ENCODE data around the gene DENND1A. TPM values are rescaled to one million over a fixed set of nuclear protein-coding genes. Genes with fewer than 3 reads are reported as not detected.

Gene DENND1A
- total RNA-seq, 1 donor from 2014 or later = 19.9 TPM

DNA sequence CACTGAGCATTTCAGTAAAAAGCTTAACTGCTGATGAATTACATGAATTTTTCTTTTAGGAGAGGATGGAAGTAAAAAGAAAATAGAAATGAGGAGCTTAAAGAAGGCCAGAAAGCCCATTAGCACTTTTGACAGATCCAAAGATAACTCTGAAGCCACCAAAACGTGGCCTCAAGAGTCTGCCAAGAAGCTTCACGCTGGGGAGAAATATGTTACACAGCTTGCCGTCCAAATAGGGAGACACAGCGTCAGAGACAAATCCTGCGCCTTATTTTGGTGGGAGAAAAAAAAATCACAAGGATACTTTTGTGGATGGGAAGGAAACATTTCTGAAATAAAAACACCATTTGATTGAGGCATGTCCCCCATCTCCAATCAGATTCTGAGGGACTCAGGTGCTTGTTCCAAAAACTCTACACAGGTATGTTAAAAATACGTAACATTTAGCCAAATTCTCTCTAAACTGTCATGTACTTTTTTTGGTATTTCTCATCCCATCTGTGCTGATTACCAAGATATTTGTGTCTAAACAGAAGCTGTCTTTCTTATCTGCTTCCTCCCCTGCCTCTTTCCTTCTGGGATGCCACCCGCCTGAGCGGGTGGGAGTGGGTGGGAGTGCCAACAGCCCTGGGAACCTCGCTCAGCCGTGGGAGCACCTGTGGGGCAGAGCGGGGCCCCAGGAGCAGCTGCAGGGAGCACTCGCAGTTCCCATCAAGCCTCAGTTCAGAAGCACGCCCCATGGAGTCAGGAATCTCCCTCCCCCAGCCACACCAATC, 275.5 kb downstream of the DENND1A start:
- H3K27me3 Mint-ChIP-seq = peaks cover 2% of the 10 kb centered on the region
- no peaks in the 10 kb centered on the region for H3K4me1 Mint-ChIP-seq (ENCODE audit: unreplicated experiment)
- H3K27ac Mint-ChIP-seq = no peak overlapping the region
- peaks cover 10% of the 10 kb centered on the region for H3K36me3 Mint-ChIP-seq
- no peak for DNase-seq (ENCODE audit: extremely low spot score, unreplicated experiment)
- H3K9me3 Mint-ChIP-seq = no peaks in the 10 kb centered on the region
- H3K4me3 Mint-ChIP-seq = no peak overlapping the region
- TF ChIP-seq, protein P1, sequence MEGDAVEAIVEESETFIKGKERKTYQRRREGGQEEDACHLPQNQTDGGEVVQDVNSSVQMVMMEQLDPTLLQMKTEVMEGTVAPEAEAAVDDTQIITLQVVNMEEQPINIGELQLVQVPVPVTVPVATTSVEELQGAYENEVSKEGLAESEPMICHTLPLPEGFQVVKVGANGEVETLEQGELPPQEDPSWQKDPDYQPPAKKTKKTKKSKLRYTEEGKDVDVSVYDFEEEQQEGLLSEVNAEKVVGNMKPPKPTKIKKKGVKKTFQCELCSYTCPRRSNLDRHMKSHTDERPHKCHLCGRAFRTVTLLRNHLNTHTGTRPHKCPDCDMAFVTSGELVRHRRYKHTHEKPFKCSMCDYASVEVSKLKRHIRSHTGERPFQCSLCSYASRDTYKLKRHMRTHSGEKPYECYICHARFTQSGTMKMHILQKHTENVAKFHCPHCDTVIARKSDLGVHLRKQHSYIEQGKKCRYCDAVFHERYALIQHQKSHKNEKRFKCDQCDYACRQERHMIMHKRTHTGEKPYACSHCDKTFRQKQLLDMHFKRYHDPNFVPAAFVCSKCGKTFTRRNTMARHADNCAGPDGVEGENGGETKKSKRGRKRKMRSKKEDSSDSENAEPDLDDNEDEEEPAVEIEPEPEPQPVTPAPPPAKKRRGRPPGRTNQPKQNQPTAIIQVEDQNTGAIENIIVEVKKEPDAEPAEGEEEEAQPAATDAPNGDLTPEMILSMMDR (conservative IDR thresholded peaks at IDR 0.05) = no peak

DNA sequence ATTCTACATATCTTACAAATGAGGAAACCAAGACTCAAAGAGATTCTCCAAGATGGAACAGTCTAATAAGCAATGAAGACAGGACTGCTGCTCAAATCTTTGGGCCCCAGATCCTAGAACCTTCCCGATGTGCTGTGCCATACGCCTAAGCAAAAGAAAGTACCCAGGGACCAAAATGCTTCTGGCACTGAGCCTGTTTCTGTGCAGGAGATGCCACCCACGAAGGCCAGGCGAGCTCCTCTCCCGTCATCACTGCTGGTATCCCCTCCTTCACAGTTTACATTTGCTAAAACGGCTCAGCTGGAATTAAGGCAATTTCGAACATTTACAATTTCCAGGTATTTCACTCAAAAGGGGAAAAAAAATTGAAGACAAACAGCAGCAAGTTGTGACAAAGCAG, 277.5 kb downstream of the DENND1A start:
- no peak overlapping the region for H3K27ac Mint-ChIP-seq
- H3K4me3 Mint-ChIP-seq = no peak overlapping the region
- TF ChIP-seq, protein P1 (conservative IDR thresholded peaks at IDR 0.05) = no peak
- H3K36me3 Mint-ChIP-seq = peaks cover 13% of the 10 kb centered on the region
- no peak for DNase-seq (ENCODE audit: extremely low spot score, unreplicated experiment)
- no peaks in the 10 kb centered on the region for H3K4me1 Mint-ChIP-seq (ENCODE audit: unreplicated experiment)
- H3K9me3 Mint-ChIP-seq = no peaks in the 10 kb centered on the region
- H3K27me3 Mint-ChIP-seq = no peaks in the 10 kb centered on the region

DNA sequence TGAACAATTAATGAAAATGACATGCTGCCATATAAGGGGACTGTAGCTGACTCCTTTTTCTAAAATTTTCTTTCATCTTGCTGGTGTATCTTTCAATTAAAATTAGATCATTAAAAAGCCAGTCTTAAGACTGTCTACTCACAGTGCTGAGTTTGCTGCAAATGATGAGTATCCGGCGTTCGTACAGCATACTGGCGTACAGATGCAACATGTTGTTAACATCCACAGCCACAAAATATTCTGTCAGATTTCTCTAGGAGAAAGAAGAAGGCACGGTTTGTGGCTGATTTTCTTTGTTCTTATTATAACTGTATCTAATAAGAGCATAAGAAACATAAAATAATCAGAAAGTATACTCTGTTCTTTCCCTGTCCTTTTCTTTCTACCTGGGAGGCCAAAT, 278.1 kb downstream of the DENND1A start:
- peaks cover 14% of the 10 kb centered on the region for H3K36me3 Mint-ChIP-seq
- no peaks in the 10 kb centered on the region for H3K27me3 Mint-ChIP-seq
- no peak overlapping the region for H3K4me3 Mint-ChIP-seq
- H3K4me1 Mint-ChIP-seq (ENCODE audit: unreplicated experiment) = no peaks in the 10 kb centered on the region
- no peak for DNase-seq (ENCODE audit: extremely low spot score, unreplicated experiment)
- TF ChIP-seq, protein P1 (conservative IDR thresholded peaks at IDR 0.05) = no peak
- H3K27ac Mint-ChIP-seq = no peak overlapping the region
- H3K9me3 Mint-ChIP-seq = no peaks in the 10 kb centered on the region

DNA sequence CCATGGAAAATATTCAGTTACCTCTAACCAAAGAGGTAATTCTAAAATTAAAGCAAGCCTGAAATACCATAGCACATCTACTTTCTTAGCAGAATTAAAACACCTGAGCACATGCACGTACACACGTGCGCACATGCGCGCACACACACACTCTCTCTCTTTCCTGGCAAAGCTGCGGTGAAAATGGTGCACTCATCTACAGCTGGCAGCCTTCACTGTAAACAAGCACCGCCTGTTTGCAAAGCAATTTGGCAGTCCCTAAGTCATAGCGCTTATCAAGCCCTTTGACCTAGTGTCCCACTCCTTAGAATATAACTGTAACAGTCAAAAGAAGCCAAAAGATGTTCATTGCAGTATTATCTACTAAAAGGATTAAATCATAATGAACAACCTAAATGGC, 278.7 kb downstream of the DENND1A start:
- no peaks in the 10 kb centered on the region for H3K9me3 Mint-ChIP-seq
- TF ChIP-seq, protein P1 (conservative IDR thresholded peaks at IDR 0.05) = no peak
- H3K27me3 Mint-ChIP-seq = no peaks in the 10 kb centered on the region
- DNase-seq (ENCODE audit: extremely low spot score, unreplicated experiment) = no peak
- no peak overlapping the region for H3K27ac Mint-ChIP-seq
- H3K4me1 Mint-ChIP-seq (ENCODE audit: unreplicated experiment) = no peaks in the 10 kb centered on the region
- H3K4me3 Mint-ChIP-seq = no peak overlapping the region
- peaks cover 19% of the 10 kb centered on the region for H3K36me3 Mint-ChIP-seq

DNA sequence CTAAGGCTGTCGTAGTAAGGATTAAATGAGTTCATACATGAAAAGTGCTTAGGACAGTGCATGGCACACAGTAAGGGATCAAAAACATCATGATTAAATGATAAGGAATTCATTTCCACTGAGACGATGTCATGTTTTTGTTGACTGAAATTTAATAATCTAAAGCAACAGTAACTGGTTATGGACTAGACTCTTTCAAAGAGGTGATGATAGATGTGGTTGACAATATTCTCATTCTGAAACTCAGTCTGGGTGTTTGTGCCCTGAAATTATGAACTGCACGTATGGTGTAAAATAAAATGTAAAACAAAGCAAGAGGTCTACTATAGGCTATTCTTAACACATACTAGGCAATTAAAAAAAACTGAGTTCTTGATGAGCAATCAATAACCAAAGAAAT, 280.0 kb downstream of the DENND1A start:
- TF ChIP-seq, protein P1 (conservative IDR thresholded peaks at IDR 0.05) = no peak

More for the DNA sequence above, 280.0 kb downstream of the DENND1A start:
- peaks cover 26% of the 10 kb centered on the region for H3K36me3 Mint-ChIP-seq
- peaks cover 2% of the 10 kb centered on the region for H3K4me1 Mint-ChIP-seq (ENCODE audit: unreplicated experiment)
- H3K27me3 Mint-ChIP-seq = no peaks in the 10 kb centered on the region
- H3K27ac Mint-ChIP-seq = no peak overlapping the region
- no peak overlapping the region for H3K4me3 Mint-ChIP-seq
- peaks cover 4% of the 10 kb centered on the region for H3K9me3 Mint-ChIP-seq
- no peak for DNase-seq (ENCODE audit: extremely low spot score, unreplicated experiment)
